Activated CD4-positive, alpha-beta T cell treated with anti-CD3 and anti-CD28 coated beads, Interleukin-2, amount 50 U/mL, for 24 hours (primary cell): Measurements from ENCODE around the gene RP9.
"Not testable (repeated sequence)": the region's sequence is repeated elsewhere in the genome, so short reads cannot be mapped to it uniquely, and the experiment has no call there.

Experiments used
- DNase-seq, 2 donors: peaks; one replicate each; pipeline ENCODE4 v3.0.0-alpha.2; 2020; ENCODE audit warnings: low read depth in 1 of 2, low spot score in 1 of 2

RP9 gene

DNA sequence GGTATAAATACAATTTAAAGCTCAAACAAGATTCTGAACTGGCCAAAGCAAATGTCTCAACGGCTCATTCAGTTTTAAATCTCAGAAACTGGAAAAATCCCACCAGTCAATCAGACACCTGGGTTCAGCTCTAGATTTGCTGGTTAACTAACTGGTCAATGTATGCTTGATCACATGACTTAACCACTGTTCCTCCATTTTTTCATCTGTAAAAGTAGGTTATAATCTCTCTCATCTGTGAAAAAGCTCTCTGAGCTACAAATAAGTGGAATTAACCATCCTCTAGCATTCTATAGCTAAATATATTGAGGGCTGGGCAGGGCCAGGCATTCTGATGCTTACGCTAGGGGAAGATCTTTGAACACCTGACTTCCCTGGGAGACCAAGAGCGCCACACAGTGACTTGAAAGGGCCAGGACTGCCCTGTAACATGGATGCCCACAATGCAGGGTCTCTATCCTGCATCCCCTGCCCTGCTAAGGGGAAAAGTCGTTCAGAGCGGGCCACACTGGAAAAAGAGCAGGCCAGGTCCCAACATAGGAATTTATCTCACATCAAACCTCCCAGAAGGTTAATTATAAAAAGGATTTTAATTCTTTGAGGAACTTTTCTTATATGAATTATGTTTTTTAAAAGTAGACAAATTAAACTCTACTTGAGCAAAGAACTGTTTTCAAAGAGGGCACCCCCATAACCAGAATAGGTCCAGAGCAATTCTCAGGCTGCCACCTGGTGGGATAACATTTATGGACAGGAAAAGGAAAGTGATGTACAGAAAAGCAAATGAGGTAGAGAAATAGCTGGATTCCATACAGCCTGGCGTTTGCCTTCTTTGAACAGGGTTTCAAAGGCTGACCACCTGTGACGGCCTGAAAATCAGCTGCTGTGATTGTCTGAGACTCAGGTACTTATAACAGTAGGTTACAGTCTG lies 1.8 kb downstream of the RP9 start:
- peak in 1 of 2 donors; percentile 13 for DNase-seq

GRCh38 chr7:33101906-33102305 lies 7.3 kb downstream of the RP9 start:
- no peak for DNase-seq

- DNase-seq = no peak
Measured at GRCh38 chr7:33100770-33101169, 8.4 kb downstream of the RP9 start.

GRCh38 chr7:33099154-33099940 lies 9.9 kb downstream of the RP9 start:
- DNase-seq = no peak

DNA sequence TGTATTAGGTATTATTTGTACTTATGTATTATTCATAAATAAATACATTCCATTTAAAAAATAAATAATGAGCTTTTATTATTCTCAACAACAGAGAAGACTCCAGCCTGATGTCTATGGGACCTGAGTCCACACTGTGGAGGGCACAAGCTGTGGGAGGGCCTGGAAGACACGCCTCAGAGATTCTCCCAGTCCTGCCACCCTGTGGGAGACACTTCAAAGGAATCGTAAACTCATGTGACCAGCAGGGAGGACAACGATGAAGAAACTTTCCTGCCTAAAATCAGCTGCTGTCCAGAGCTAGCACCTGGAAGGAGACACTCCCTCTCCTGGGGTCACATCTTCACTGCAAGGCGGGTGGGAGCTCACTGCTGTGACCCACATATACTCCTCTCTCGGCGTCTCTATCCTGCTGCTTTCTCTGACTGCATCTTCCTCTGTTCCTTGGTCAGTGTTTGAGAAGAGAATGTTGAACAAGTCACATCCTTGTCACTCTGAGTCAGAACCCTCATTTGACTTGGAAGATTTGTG lies 14.4 kb downstream of the RP9 start:
- not testable (repeated sequence) for DNase-seq

- DNase-seq = no peak
Measured at GRCh38 chr7:33093266-33093665, 15.9 kb downstream of the RP9 start.

- DNase-seq = no peak
Measured at GRCh38 chr7:33091641-33092191, 17.5 kb downstream of the RP9 start.

DNA sequence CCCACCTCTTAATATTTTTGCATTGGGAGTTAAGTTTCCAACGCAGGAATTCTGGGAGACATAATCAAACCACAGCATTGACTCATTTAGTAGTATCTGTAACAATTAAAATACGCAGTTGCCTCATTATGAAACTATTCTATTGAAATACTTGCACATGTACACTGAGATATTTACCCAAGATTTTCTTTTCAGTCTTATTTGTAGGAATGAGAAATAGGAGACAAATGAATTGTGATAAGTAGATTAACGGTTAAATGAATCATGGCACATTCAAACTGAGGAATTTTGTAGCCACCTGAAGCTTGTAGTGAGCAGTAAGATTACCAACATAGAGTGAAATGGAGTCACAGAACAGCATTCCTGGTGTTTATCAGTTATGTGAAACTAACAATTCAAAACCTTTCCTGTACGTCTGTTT lies 18.1 kb downstream of the RP9 start:
- DNase-seq = no peak

DNA sequence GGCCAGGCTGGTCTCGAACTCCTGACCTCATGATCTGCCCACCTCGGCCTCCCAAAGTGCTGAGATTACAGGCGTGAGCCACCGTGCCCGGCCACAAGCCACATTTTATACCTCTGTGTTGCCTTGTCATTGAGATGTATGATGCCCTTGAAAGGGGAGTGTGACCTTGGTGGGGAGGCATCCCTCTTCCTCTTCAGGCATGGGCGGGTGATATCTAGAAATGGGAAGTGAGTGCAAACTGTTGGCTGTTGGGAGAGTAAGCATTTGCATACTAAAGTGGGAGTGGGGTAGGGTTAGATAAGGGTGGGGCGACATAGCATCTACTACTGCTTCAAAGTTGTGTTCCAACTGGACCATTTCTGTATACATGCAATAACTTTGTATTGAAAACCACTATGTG lies 20.1 kb downstream of the RP9 start:
- DNase-seq = no peak

- DNase-seq = no peak
Measured at GRCh38 chr7:33087858-33088257, 21.3 kb downstream of the RP9 start.

GRCh38 chr7:33087356-33087755 lies 21.8 kb downstream of the RP9 start:
- no peak for DNase-seq

GRCh38 chr7:33079763-33080690 lies 29.2 kb downstream of the RP9 start:
- no peak for DNase-seq

DNA sequence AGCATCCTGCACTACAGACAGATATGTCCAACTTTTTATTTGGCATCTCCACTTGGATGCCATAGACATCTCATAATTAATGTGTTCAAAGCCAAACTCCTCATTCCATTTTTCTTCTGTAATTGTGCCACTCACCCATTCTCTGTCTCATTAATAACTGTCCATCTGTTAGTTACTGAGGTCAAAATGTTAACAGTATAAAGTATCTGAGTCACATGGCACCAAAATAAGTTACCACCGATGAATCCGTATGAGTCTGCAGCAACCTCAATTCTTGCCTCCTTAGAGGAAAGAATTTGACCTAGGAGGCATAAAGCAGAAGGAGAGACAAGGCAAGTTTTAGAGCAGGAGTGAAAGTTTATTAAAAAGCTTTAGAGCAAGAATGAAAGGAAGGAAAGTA lies 30.1 kb downstream of the RP9 start:
- no peak for DNase-seq

DNA sequence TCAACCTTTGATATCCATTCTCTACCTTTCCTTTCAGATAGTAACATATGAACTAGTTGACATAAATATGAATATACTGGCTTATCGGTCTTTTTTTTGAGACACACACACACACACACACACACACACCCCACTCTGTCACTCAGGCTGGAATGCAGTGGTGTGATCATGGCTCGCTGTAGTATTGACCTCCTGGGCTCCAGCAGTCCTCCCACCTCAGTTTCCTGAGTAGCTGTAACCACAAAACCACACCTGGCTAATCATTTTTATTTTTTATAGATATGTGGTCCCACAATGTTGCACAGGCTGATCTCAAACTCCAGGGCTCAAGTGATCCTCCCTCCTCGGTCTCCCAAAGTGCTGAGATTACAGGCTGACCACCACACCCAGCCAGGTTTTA lies 32.5 kb downstream of the RP9 start:
- DNase-seq = no peak

- no peak for DNase-seq
Measured at GRCh38 chr7:33075818-33076518, 33.2 kb downstream of the RP9 start.

- no peak for DNase-seq
Measured at GRCh38 chr7:33073243-33073642, 36.0 kb downstream of the RP9 start.

GRCh38 chr7:33072471-33072870 lies 36.7 kb downstream of the RP9 start:
- DNase-seq = no peak

DNA sequence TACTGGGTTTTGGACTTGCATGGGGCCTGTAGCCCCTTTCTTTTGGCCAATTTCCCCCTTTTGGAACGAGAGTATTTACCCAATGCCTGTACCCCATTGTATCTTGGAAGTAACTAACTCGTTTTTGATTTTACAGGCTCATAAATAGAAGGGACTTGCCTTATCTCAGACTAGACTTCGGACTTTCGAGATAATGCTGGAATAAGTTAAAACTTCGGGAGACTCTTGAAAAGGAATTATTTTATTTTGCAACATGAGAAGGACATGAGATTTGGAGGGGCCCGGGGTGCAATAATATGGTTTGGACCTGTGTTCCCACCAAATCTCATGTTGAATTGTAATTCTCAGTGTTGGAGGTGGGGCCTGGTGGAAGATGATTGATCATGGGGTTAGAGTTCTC lies 38.4 kb downstream of the RP9 start:
- no peak for DNase-seq

GRCh38 chr7:33070277-33070676 lies 38.9 kb downstream of the RP9 start:
- no peak for DNase-seq

- no peak for DNase-seq
Measured at GRCh38 chr7:33067921-33068320, 41.3 kb downstream of the RP9 start.
